ENCODE results near the gene KRTAP2-4.
"Not testable (repeated sequence)": the region's sequence is repeated elsewhere in the genome, so short reads cannot be mapped to it uniquely, and the experiment has no call there.

The KRTAP2-4 gene

DNA sequence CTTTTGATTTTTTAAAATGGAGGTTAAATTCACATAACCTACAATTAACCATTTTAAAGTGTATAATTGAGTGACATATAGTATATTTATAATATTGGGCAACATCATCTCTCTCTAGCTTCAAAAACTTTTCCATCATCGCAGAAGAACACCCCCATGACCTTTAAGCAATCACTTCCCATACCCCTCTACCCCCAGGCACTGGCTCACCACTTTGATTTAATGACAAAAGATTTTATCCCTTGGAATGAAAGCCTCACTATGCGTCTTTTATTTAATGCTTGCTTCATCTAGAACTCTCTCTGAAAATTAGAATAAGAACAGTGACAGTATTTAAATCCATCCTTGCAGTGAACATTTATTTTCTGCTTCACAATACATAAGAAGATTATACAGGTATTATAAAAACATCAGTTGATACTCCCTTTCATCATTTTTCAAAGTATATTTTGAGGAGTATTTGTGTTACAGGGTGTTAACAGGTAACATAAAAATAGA is 27.8 kb downstream of the KRTAP2-4 start:
- no peak overlapping the region for H3K27ac Mint-ChIP-seq
- ATAC-seq (replicated peaks) (no peak), DNase-seq (no peak)
- peaks cover 0 to 7% of the 10 kb centered on the region in 2 donors for H3K9me3 Mint-ChIP-seq
- no peaks in the 10 kb centered on the region for H3K36me3 Mint-ChIP-seq
- H3K27me3 Mint-ChIP-seq, result peaks cover 0 to 19% of the 10 kb centered on the region in 2 donors
- H3K4me3 Mint-ChIP-seq, result no peak overlapping the region
- H3K4me1 Mint-ChIP-seq, result no peaks in the 10 kb centered on the region

DNA sequence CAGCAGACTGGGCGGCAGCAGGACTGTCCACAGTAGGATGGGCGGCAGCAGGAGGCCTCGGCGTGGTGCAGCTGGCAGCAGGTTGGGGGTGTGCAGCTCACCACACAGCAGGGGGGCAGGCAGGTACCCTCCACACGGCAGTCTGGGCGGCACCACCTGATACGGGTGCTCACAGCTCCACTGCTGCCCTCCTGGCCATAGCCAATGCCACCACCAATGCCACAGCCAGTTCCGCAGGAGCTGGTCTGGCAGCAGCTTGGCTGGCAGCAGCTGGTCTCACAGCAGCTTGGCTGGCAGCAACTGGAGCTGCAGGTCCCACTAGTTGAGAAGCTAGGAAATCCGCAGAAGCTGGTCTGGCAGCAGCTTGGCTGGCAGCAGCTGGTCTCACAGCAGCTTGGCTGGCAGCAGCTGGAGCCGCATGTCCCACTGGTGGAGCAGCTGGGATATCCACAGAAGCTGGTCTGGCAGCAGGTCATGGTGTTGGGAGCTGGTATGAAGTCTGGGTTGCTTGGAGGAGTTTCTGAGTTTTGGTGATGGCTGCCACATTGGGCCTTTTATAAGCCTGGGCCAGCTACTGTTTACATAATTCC is 31.2 kb downstream of the KRTAP2-4 start, which contains the start of gene KRTAP1-3:
KRTAP1-3 (minus strand) TSS at position 529 of the 590 bp plus-strand sequence; CDS start at position 476, 53 bp downstream.
- not testable (repeated sequence) for DNase-seq; H3K4me1 Mint-ChIP-seq; H3K4me3 Mint-ChIP-seq; H3K27ac Mint-ChIP-seq; ATAC-seq (replicated peaks); H3K9me3 Mint-ChIP-seq; H3K36me3 Mint-ChIP-seq
- H3K27me3 Mint-ChIP-seq, result peaks cover 6 to 12% of the 10 kb centered on the region in 2 donors

DNA sequence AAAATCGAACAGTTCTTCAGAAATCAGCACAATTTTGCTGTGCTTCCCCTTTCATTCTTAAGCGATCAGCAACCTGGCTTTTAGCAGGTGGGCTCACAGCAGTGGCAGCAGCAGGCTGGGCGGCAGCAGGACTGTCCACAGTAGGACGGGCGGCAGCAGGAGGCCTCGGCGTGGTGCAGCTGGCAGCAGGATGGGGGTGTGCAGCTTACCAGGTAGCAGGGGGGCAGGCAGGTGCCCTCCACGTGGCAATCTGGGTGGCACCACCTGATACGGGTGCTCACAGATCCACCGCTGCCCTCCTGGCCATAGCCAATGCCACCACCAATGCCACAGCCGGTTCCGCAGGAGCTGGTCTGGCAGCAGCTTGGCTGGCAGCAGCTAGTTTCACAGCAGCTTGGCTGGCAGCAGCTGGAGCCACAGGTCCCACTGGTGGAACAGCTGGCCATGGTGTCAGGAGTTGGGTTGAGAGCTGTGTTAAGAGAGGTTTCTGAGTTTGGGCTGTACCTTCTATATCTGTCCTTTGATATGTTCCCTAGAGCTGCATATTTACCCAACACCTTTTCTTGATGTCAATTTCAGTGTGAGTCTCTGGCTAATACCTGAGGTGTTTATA is 35.9 kb downstream of the KRTAP2-4 start, which contains the start of gene KRTAP1-4:
KRTAP1-4 (minus strand) TSS at position 563 of the 613 bp plus-strand sequence; CDS start at position 446, 117 bp downstream.
- Mint-ChIP-seq H3K9me3 (no peaks in the 10 kb centered on the region), H3K27me3 (peaks cover 18 to 21% of the 10 kb centered on the region in 2 donors), H3K36me3 (no peaks in the 10 kb centered on the region), H3K4me3 (no peak within 1 kb of the TSS), H3K4me1 (no peaks in the 10 kb centered on the region), H3K27ac (no peak within 1 kb of the TSS)
- DNase-seq (no peak), ATAC-seq (replicated peaks) (no peak)

DNA sequence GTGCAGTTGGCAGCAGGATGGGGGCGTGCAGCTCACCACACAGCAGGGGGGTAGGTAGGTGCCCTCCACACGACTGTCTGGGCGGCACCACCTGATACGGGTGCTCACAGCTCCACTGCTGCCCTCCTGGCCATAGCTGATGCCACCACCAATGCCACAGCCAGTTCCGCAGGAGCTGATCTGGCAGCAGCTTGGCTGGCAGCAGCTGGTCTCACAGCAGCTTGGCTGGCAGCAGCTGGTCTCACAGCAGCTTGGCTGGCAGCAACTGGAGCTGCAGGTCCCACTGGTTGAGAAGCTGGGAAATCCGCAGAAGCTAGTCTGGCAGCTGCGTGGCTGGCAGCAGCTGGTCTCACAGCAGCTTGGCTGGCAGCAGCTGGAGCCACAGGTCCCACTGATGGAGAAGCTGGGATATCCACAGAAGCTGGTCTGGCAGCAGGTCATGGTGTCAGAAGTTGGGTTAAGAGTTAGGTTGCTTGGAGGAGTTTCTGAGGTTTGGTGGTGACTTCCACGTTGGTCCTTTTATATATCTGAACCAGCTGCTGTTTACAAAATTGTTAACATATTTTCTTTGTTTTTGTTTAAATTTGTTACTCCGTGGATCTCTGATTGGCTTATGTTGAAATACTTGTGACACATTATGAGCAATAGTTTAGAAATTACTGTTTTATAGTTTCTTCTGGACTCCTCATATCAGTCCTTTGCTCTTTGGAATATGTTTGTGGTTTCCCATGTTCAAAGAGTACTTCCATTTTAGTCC is 38.8 kb downstream of the KRTAP2-4 start, which contains the start of gene KRTAP1-5:
KRTAP1-5 (minus strand) TSS at position 494 of the 757 bp plus-strand sequence; CDS start at position 441, 53 bp downstream.
- Mint-ChIP-seq H3K4me3 (no peak within 1 kb of the TSS), H3K4me1 (no peaks in the 10 kb centered on the region), H3K36me3 (no peaks in the 10 kb centered on the region), H3K9me3 (no peaks in the 10 kb centered on the region), H3K27ac (no peak within 1 kb of the TSS), H3K27me3 (peaks cover 20 to 21% of the 10 kb centered on the region in 2 donors)
- DNase-seq (no peak), ATAC-seq (replicated peaks) (no peak)

DNA sequence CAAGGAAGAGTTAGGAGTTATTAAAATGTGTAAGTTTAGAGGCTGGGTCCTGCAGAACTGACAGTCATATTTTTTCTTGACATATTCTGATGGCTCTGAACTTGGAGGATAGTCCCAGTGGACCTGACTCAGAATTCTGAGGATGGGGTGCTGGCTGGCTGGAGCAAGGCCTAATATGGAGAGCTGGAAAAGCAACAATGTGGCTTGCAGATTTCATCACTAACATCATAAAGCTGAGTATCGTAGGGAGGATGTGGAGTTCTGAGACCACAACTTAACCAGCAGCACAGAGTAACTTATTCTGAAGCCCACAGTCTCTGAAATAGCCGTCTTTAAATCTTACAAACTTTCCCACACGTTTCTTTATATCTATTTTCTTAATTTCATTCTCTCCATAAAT is 41.0 kb downstream of the KRTAP2-4 start:
- peaks cover 0 to 4% of the 10 kb centered on the region in 2 donors for H3K36me3 Mint-ChIP-seq
- H3K4me1 Mint-ChIP-seq, result no peaks in the 10 kb centered on the region
- no peak overlapping the region for H3K4me3 Mint-ChIP-seq
- H3K27ac Mint-ChIP-seq, result no peak overlapping the region
- DNase-seq (no peak), ATAC-seq (replicated peaks) (no peak)
- H3K9me3 Mint-ChIP-seq, result peaks cover 4 to 5% of the 10 kb centered on the region in 2 donors
- peaks cover 20 to 21% of the 10 kb centered on the region in 2 donors for H3K27me3 Mint-ChIP-seq

DNA sequence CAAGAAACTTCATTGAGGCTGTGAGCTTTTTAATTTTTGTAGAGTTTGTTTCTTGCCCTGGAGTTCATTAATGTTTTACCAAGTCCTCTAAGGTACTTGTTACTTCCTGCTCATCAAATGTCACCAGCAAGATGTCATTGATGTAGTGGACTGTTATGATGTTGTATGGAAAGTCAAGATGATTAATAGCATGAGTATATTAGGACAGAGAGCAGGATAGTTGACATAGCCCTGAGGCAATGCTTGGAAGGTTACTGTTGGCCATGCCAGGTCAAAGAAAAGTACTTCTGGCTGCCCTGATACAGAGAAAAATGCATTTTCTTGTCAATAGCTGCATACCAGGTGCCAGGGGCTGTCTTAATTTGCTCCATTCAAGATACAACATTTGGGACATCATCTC is 45.3 kb downstream of the KRTAP2-4 start:
- H3K27me3 Mint-ChIP-seq, result peaks cover 6 to 9% of the 10 kb centered on the region in 2 donors
- H3K27ac Mint-ChIP-seq, result no peak overlapping the region
- H3K4me3 Mint-ChIP-seq, result no peak overlapping the region
- no peak for DNase-seq
- H3K36me3 Mint-ChIP-seq, result peaks cover 0 to 4% of the 10 kb centered on the region in 2 donors
- H3K4me1 Mint-ChIP-seq, result peaks cover 4 to 6% of the 10 kb centered on the region in 2 donors
- no peak for ATAC-seq (replicated peaks)
- H3K9me3 Mint-ChIP-seq, result peaks cover 4 to 5% of the 10 kb centered on the region in 2 donors

DNA sequence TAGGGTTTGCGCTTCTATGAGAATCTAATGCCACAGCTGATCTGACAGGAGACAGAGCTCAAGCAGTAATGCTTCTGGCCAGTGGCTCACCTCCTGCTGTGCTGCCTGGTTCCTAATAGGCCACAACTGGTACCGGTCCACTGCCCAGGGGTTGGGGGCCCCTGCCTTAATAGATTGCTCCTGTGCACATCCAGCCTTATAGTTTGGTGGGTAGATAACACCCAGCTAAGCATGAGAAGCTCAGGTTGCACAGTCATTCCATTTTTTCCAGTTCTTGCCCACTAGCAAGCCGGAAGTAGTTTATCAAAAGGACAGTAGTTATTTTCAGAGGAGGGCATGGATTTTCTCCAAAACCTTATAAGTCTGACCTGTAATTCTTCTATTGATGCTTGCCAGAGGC is 46.3 kb downstream of the KRTAP2-4 start:
- H3K27ac Mint-ChIP-seq, result no peak overlapping the region
- peaks cover 0 to 4% of the 10 kb centered on the region in 2 donors for H3K36me3 Mint-ChIP-seq
- H3K9me3 Mint-ChIP-seq, result peaks cover 4 to 5% of the 10 kb centered on the region in 2 donors
- H3K4me3 Mint-ChIP-seq, result no peak overlapping the region
- H3K4me1 Mint-ChIP-seq, result peaks cover 4 to 8% of the 10 kb centered on the region in 2 donors
- H3K27me3 Mint-ChIP-seq, result peaks cover 5 to 6% of the 10 kb centered on the region in 2 donors
- DNase-seq (no peak), ATAC-seq (replicated peaks) (no peak)

DNA sequence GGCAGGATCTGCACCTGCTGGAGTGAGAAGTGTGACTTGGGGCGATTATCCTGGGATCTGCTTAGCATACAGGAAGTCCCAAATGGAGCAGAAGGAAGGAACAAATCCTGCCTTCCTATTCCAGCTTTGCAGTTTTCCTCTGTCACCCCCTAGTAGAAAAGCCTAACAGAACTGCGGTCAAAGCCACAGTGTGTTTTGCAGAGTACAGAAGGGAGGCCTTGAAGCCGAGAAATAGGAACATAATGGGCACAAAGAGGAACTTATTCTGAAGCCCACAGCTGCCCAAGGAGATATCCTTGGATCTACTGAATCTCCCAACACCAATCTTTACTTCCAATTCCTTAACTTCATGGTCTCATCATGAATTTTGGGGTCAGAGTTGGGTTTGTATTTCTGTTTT is 47.1 kb downstream of the KRTAP2-4 start:
- no peak for ATAC-seq (replicated peaks)
- H3K4me1 Mint-ChIP-seq, result peaks cover 4 to 8% of the 10 kb centered on the region in 2 donors
- no peak overlapping the region for H3K4me3 Mint-ChIP-seq
- peaks cover 0 to 4% of the 10 kb centered on the region in 2 donors for H3K36me3 Mint-ChIP-seq
- peaks cover 4 to 5% of the 10 kb centered on the region in 2 donors for H3K9me3 Mint-ChIP-seq
- peaks cover 5 to 6% of the 10 kb centered on the region in 2 donors for H3K27me3 Mint-ChIP-seq
- H3K27ac Mint-ChIP-seq, result no peak overlapping the region
- no peak for DNase-seq

DNA sequence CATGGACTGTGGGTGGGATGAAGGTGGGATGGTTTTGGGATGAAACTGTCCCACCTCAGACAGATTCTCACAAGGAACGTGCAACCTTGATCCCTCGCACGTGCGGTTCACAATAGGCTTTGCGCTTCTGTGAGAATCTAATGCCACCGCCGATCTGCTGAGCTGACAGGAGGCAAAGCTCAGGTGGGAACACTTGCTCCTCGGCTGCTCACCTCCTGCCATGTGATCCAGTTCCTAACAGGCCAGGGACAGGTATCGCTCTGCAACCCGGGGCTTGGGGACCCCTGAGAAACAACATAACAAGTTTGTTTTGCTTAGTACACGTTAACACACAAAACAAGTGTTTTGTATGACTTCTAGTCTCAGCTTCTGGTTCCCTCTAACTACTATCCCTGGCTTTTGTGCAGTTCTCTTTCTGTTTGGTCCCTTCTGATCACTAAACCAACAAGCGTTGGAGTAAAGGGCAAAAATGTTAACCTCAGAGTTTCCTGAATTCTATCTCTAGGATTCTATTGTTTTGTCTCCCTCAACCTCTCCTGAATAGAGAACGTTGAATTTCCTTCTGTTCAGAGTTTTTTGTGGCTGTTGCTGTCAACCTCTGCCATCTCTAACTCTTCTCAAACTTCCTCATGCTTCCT is 49.0 kb downstream of the KRTAP2-4 start:
- no peak overlapping the region for H3K27ac Mint-ChIP-seq
- H3K36me3 Mint-ChIP-seq, result peaks cover 0 to 4% of the 10 kb centered on the region in 2 donors
- H3K4me3 Mint-ChIP-seq, result no peak overlapping the region
- H3K4me1 Mint-ChIP-seq, result peaks cover 4 to 8% of the 10 kb centered on the region in 2 donors
- peaks cover 4 to 5% of the 10 kb centered on the region in 2 donors for H3K9me3 Mint-ChIP-seq
- no peak for ATAC-seq (replicated peaks)
- peaks cover 0 to 3% of the 10 kb centered on the region in 2 donors for H3K27me3 Mint-ChIP-seq
- no peak for DNase-seq

DNA sequence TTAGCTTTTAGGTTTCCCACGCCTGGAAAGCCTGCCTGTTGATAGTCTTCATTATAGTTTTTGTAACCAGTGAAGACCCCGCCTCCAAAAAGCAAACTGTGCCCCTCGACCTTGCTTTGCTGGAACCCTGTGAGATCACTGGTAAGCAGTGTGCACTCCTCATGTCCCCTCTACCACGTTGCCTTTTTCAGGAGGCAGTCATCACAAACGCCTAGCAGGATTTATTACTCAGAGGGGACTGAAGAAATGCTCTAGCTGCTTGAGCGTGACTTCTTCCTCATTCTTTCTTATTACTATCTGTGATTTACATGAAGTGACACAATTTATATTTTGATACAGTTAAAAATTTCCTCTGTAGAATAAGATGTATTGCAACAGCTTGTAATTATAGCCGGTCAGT is 50.2 kb downstream of the KRTAP2-4 start:
- H3K4me3 Mint-ChIP-seq, result no peak overlapping the region
- ATAC-seq (replicated peaks), result peak; percentile 29 to 57
- peaks cover 0 to 3% of the 10 kb centered on the region in 2 donors for H3K27me3 Mint-ChIP-seq

More for the DNA sequence above, 50.2 kb downstream of the KRTAP2-4 start:
- Mint-ChIP-seq H3K9me3 (no peaks in the 10 kb centered on the region), H3K36me3 (no peaks in the 10 kb centered on the region), H3K4me1 (peaks cover 4 to 8% of the 10 kb centered on the region in 2 donors), H3K27ac (no peak overlapping the region)
- DNase-seq, result no peak
